HepG2 (cell line): ENCODE results near the gene SLC4A2. TPM values are rescaled to one million over a fixed set of nuclear protein-coding genes. Genes with fewer than 3 reads are reported as not detected.

ENCODE experiments used
- AGO2 ChIP-seq: fragments of 200-400 bp; formaldehyde crosslinking; optimal IDR thresholded peaks from 2 replicates; pipeline ENCODE3; 2017; ENCODE audit warnings: mild to moderate bottlenecking, low read depth, low read length, moderate library complexity
- CREB1 ChIP-seq, 2 experiments: fragments of 450-650 bp in 1 of 2; IDR thresholded peaks; 2 replicates each; pipeline ENCODE4 v1.6.1; 2016 to 2017; ENCODE audit warnings: control low read depth in 1 of 2, mild to moderate bottlenecking in 1 of 2, missing compliant biosample characterization in 1 of 2, missing genetic modification characterization in 1 of 2
- GABPB1 ChIP-seq: IDR thresholded peaks from 2 replicates; pipeline ENCODE4 v1.6.1; 2016; ENCODE audit warnings: mild to moderate bottlenecking, missing genetic modification reagents, moderate library complexity, missing compliant biosample characterization
- HMGA1 ChIP-seq: sonication (generic); formaldehyde crosslinking; conservative IDR thresholded peaks from 2 replicates; pipeline ENCODE4 v1.4.0; 2020; ENCODE audit warnings: missing genetic modification reagents
- MATR3 ChIP-seq: sonication (generic); formaldehyde crosslinking; IDR thresholded peaks from 2 replicates; pipeline ENCODE4 v1.4.0; 2020; ENCODE audit warnings: missing genetic modification reagents
- MED13 ChIP-seq: sonication (generic); formaldehyde crosslinking; IDR thresholded peaks from 2 replicates; pipeline ENCODE4 v1.5.0; 2020; ENCODE audit warnings: missing genetic modification reagents
- NFIC ChIP-seq: IDR thresholded peaks from 2 replicates; pipeline ENCODE4 v1.6.1; 2012; ENCODE audit warnings: mild to moderate bottlenecking, low read length, inconsistent platforms
- PHB2 ChIP-seq: fragments of 450-650 bp; IDR thresholded peaks from 2 replicates; pipeline ENCODE4 v1.6.1; 2018; ENCODE audit not compliant: partially characterized antibody
- SIX1 ChIP-seq: sonication (generic); formaldehyde crosslinking; IDR thresholded peaks from 2 replicates; pipeline ENCODE4 v1.4.0; 2020; ENCODE audit warnings: missing genetic modification reagents, borderline replicate concordance
- SUZ12 ChIP-seq: fragments of 150-350 bp; IDR thresholded peaks from 2 replicates; pipeline ENCODE4 v1.6.1; 2014; ENCODE audit warnings: low read depth, low read length
- TSC22D2 ChIP-seq: sonication (generic); formaldehyde crosslinking; IDR thresholded peaks from 2 replicates; pipeline ENCODE4 v1.5.1; 2020; ENCODE audit warnings: missing genetic modification reagents, mild to moderate bottlenecking, borderline replicate concordance
- ZNF224 ChIP-seq: sonication (generic); formaldehyde crosslinking; IDR thresholded peaks from 2 replicates; pipeline ENCODE4 v1.5.0; 2020; ENCODE audit warnings: mild to moderate bottlenecking, missing genetic modification reagents
- ZNF343 ChIP-seq: sonication (generic); formaldehyde crosslinking; IDR thresholded peaks from 2 replicates; pipeline ENCODE4 v1.4.0; 2020; ENCODE audit warnings: mild to moderate bottlenecking, missing genetic modification reagents
- ZNF605 ChIP-seq: sonication (generic); formaldehyde crosslinking; IDR thresholded peaks from 2 replicates; pipeline ENCODE4 v1.8.0; 2022; ENCODE audit warnings: mild to moderate bottlenecking, missing genetic modification reagents
- ZNF713 ChIP-seq: sonication (generic); formaldehyde crosslinking; IDR thresholded peaks from 2 replicates; pipeline ENCODE4 v1.4.0; 2020; ENCODE audit warnings: mild to moderate bottlenecking, missing genetic modification reagents
- polyA plus RNA-seq, 8 experiments: library from polyadenylated mRNA; depleted of rRNA in 3 of 8; stranded (reverse) in 7 of 8; unstranded in 1 of 8; fragments of >200 nt; fragmentation: Illumina TruSeq in 4 of 8; extraction: Trizol in 4 of 8; gene quantifications; 2 replicates each; pipeline versions ENCODE4 v1.2.1 to v1.2.3, GENCODE V29; 2011 to 2016; ENCODE audit warnings: low read depth in 4 of 8, missing spikeins in 1 of 8, mixed read lengths in 1 of 8; ENCODE audit not compliant: insufficient read depth in 1 of 8
- total RNA-seq, 5 experiments: library from RNA; depleted of rRNA; stranded (reverse); fragments of >200 nt; fragmentation: Illumina TruSeq; extraction: Trizol; gene quantifications; 2 replicates each; pipeline ENCODE4 v1.2.3, GENCODE V29; 2016; ENCODE audit warnings: low read depth in 1 of 5
- TF ChIP-seq, protein P1 (sequence below): sonication (generic); formaldehyde crosslinking; IDR thresholded peaks from 2 replicates; pipeline ENCODE4 v1.8.0; 2022; ENCODE audit warnings: missing genetic modification reagents, low read depth, mild to moderate bottlenecking, borderline replicate concordance
- TF ChIP-seq, protein P2 (sequence below): sonication (generic); formaldehyde crosslinking; IDR thresholded peaks from 2 replicates; pipeline ENCODE4 v1.8.1; 2023; ENCODE audit warnings: mild to moderate bottlenecking, missing genetic modification reagents, borderline replicate concordance
- TF ChIP-seq, protein P3 (sequence below): sonication (generic); formaldehyde crosslinking; conservative IDR thresholded peaks from 2 replicates; pipeline ENCODE4 v1.8.1; 2023; ENCODE audit warnings: missing genetic modification reagents
- TF ChIP-seq, protein P4 (sequence below): sonication (generic); formaldehyde crosslinking; IDR thresholded peaks from 2 replicates; pipeline ENCODE4 v1.5.0; 2020; ENCODE audit warnings: missing genetic modification reagents
- TF ChIP-seq, protein P5 (sequence below): sonication (generic); formaldehyde crosslinking; IDR thresholded peaks from 2 replicates; pipeline ENCODE4 v1.5.0; 2020; ENCODE audit warnings: missing genetic modification reagents, mild to moderate bottlenecking, borderline replicate concordance

Gene SLC4A2
- total and polyA plus RNA-seq, 2 of the 13 experiments (the other 11 are each of a cell fraction or from before 2014, with no cell fraction given), result 51.9 to 73.4 TPM

DNA sequence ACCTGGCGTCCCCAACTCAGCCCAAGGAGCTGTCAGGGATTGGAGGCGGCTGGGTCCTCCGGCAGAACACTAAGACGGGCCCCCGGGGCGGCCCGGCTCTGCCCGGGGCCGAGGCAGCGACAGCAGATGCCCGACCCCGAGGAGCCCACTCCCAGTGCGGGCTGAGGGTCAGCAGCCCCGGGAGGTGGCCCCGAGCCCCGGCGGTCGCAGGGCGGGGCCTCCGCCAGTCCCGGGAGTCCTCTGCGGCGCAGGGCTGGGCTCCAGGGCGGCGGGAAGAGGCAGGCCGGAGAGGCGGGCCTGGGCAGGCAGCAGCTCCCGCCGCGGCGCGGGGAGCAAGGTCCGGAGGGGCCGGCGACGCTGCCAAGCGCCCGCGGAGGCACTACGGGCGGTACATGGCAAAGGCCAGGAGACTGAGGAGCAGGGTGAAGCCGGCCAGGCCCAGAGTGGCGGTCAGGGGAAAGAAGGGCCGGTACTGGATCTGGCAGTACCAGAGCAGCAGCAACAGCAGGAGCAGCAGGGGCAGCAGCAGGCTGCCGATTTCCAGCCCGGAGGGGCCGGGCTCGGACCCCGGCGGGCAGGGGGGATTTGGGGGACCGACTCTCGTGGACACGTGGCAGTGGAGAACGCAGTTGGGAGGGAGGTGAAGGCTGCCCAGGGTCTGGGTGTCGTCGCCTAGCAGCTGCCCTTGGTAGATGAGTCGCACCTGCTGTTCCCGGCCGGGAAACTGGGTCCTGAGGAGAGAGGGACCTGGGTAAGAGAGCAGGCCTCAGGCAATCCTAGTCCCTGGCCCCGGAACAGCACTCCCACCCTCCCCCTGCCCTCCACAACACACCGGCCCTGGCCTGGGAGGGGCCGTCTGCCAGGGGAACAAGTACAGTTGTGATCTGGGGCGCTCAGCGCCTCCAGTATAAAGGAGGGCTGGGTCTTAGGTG, 22.0 kb downstream of the SLC4A2 start (continued):
- TF ChIP-seq, protein P1, sequence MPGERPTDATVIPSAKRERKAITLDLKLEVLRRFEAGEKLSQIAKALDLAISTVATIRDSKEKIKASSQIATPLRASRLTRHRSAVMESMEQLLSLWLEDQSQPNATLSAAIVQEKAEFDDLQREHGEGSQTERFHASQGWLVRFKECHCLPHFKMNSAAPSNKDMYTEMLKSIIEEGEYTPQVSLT (CRISPR knock-in tag), result no peak
- peak; percentile 84 for TF ChIP-seq AGO2
- no peak for TF ChIP-seq CREB1 (IDR thresholded peaks at IDR 0.05)
- no peak for TF ChIP-seq CREB1 (CRISPR knock-in tag; IDR thresholded peaks at IDR 0.05)
- no peak for TF ChIP-seq MED13
- TF ChIP-seq PHB2, result no peak
- TF ChIP-seq ZNF343 (CRISPR knock-in tag), result no peak
- TF ChIP-seq HMGA1 (CRISPR knock-in tag), result no peak
- no peak for TF ChIP-seq ZNF713 (CRISPR knock-in tag)
- TF ChIP-seq ZNF605, result no peak
- TF ChIP-seq GABPB1, result no peak
- TF ChIP-seq SUZ12, result no peak
- TF ChIP-seq, protein P2, sequence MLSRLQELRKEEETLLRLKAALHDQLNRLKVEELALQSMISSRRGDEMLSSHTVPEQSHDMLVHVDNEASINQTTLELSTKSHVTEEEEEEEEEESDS (CRISPR knock-in tag), result no peak
- TF ChIP-seq, protein P3, sequence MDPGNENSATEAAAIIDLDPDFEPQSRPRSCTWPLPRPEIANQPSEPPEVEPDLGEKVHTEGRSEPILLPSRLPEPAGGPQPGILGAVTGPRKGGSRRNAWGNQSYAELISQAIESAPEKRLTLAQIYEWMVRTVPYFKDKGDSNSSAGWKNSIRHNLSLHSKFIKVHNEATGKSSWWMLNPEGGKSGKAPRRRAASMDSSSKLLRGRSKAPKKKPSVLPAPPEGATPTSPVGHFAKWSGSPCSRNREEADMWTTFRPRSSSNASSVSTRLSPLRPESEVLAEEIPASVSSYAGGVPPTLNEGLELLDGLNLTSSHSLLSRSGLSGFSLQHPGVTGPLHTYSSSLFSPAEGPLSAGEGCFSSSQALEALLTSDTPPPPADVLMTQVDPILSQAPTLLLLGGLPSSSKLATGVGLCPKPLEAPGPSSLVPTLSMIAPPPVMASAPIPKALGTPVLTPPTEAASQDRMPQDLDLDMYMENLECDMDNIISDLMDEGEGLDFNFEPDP (CRISPR knock-in tag), result no peak
- TF ChIP-seq NFIC, result no peak
- TF ChIP-seq, protein P4, sequence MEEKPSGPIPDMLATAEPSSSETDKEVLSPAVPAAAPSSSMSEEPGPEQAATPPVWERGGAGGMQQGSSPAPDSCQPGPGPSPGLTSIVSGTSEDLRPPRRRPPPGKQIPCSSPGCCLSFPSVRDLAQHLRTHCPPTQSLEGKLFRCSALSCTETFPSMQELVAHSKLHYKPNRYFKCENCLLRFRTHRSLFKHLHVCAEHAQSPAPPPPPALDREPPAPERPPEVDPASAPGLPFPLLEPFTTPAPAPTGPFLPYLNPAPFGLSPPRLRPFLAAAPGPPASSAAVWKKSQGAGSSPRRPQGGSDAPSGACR (CRISPR knock-in tag), result no peak
- no peak for TF ChIP-seq ZNF224
- TF ChIP-seq TSC22D2 (CRISPR knock-in tag), result no peak
- no peak for TF ChIP-seq MATR3
- TF ChIP-seq, protein P5, sequence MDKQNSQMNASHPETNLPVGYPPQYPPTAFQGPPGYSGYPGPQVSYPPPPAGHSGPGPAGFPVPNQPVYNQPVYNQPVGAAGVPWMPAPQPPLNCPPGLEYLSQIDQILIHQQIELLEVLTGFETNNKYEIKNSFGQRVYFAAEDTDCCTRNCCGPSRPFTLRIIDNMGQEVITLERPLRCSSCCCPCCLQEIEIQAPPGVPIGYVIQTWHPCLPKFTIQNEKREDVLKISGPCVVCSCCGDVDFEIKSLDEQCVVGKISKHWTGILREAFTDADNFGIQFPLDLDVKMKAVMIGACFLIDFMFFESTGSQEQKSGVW, result no peak; the same call in 1 of the 2 replicates
- no peak for TF ChIP-seq SIX1
